LoVo (cell line): ENCODE data around the gene KCNJ3.
"Not testable (repeated sequence)": the region's sequence is repeated elsewhere in the genome, so short reads cannot be mapped to it uniquely, and the experiment has no call there.

ENCODE experiments used
- DNase-seq: peaks from one replicate; pipeline ENCODE4 v3.0.0-alpha.2; 2016; ENCODE audit warnings: low spot score

Gene KCNJ3

GRCh38 chr2:154846842-154847241 is 148.3 kb downstream of the KCNJ3 start:
- DNase-seq, result no peak

- DNase-seq, result no peak
Observed at GRCh38 chr2:154849482-154849881, 151.0 kb downstream of the KCNJ3 start.

GRCh38 chr2:154850532-154850931 is 152.0 kb downstream of the KCNJ3 start:
- no peak for DNase-seq

GRCh38 chr2:154855138-154855537 is 156.6 kb downstream of the KCNJ3 start:
- no peak for DNase-seq

- not testable (repeated sequence) for DNase-seq
Observed at GRCh38 chr2:154867151-154867550, 168.7 kb downstream of the KCNJ3 start.

- no peak for DNase-seq
Observed at GRCh38 chr2:154875999-154876398, 177.5 kb downstream of the KCNJ3 start.

GRCh38 chr2:154882725-154883124 is 184.2 kb downstream of the KCNJ3 start:
- DNase-seq, result no peak

- DNase-seq, result no peak
Observed at GRCh38 chr2:154886316-154886715, 187.8 kb downstream of the KCNJ3 start.

- DNase-seq, result no peak
Observed at GRCh38 chr2:154898269-154898668, 199.8 kb downstream of the KCNJ3 start.

GRCh38 chr2:154901063-154901462 is 202.6 kb downstream of the KCNJ3 start:
- DNase-seq, result peak; percentile 11
